Endothelial cell of umbilical vein (primary cell): ENCODE results near the gene AUTS2. TPM values are rescaled to one million over a fixed set of nuclear protein-coding genes. Genes with fewer than 3 reads are reported as not detected.

ENCODE experiments used
- BruUV-seq: library from RNA; stranded (reverse); fragments of 400-500 nt; replicated peaks from 2 replicates; lab custom pipeline; 2021; lab: Mats Ljungman, UMichigan
- CTCF ChIA-PET: fragments of 300-600, 350-600 bp; sonication (Branson Sonifier 250); formaldehyde crosslinking; loops from one replicate; lab custom pipeline; 2021; ENCODE audit warnings: antibody characterized with exemption, inconsistent platforms; lab: Charles Lee
- POLR2A ChIA-PET: fragments of 300-600, 350-600 bp; sonication (Branson Sonifier 250); formaldehyde crosslinking; loops from one replicate; lab custom pipeline; 2021; ENCODE audit warnings: antibody characterized with exemption, inconsistent platforms; lab: Charles Lee
- DNase-seq: peaks from one replicate; pipeline ENCODE4 v3.0.0-alpha.2; 2011; ENCODE audit warnings: low read depth, low spot score
- FAIRE-seq: peaks from 2 replicates; lab custom pipeline; 2011; peaks lifted over from hg19 to GRCh38; lab: Jason Lieb, UNC
- H2AFZ ChIP-seq: 2 replicates; pipeline ENCODE4 v1.6.0; 2012; ENCODE audit warnings: low read depth, low read length, control low read depth, inconsistent platforms
- H3K27ac ChIP-seq: 2 replicates; pipeline ENCODE4 v1.5.1; 2011; ENCODE audit warnings: low read depth, mild to moderate bottlenecking, control low read depth, low read length, moderate library complexity; ENCODE audit not compliant: insufficient read depth
- H3K27me3 ChIP-seq, 2 experiments: 2 replicates each; pipeline versions ENCODE4 v1.6.0 to v1.6.1; 2011; ENCODE audit warnings: low read length in 2 of 2, mixed read lengths in 1 of 2; ENCODE audit not compliant: control insufficient read depth in 2 of 2, insufficient read depth in 2 of 2
- H3K36me3 ChIP-seq, 2 experiments: 2 replicates in 1 of 2; 3 replicates in 1 of 2; pipeline ENCODE4 v1.5.1; 2011; ENCODE audit warnings: low read length in 2 of 2, mild to moderate bottlenecking in 1 of 2, moderate library complexity in 1 of 2; ENCODE audit not compliant: control insufficient read depth in 2 of 2, insufficient read depth in 2 of 2; ENCODE audit errors: extremely low read depth in 1 of 2
- H3K4me1 ChIP-seq: 3 replicates; pipeline ENCODE4 v1.5.1; 2011; ENCODE audit warnings: mild to moderate bottlenecking, low read length; ENCODE audit not compliant: control insufficient read depth, insufficient read depth; ENCODE audit errors: extremely low read depth
- H3K4me2 ChIP-seq: 2 replicates; pipeline ENCODE4 v1.6.1; 2011; ENCODE audit warnings: low read length, control low read depth, mixed read lengths; ENCODE audit not compliant: insufficient read depth
- H3K4me3 ChIP-seq, 3 experiments: fragments of 200-600 bp in 1 of 3; sonication (generic), shearing (Covaris generic) in 1 of 3; replicated peaks in 1 of 3; 2 replicates each; pipeline ENCODE4 v1.5.1; 2011 to 2016; ENCODE audit warnings: control low read depth in 3 of 3, low read length in 3 of 3, mild to moderate bottlenecking in 2 of 3, inconsistent platforms in 1 of 3, low read depth in 1 of 3, moderate library complexity in 1 of 3; ENCODE audit not compliant: insufficient read depth in 1 of 3
- H3K79me2 ChIP-seq: 2 replicates; pipeline ENCODE4 v1.6.0; 2012; ENCODE audit warnings: low read length, inconsistent platforms; ENCODE audit not compliant: control insufficient read depth, insufficient read depth
- H3K9ac ChIP-seq: replicated peaks from 2 replicates; pipeline ENCODE3; 2011; ENCODE audit warnings: low read length, control low read depth; ENCODE audit not compliant: insufficient read depth; ENCODE audit errors: extremely low read depth
- H3K9me1 ChIP-seq: replicated peaks from 3 replicates; pipeline ENCODE4 v1.6.0; 2011; ENCODE audit warnings: mild to moderate bottlenecking, low read length; ENCODE audit not compliant: control insufficient read depth, insufficient read depth; ENCODE audit errors: extremely low read depth
- H3K9me3 ChIP-seq: replicated peaks from 2 replicates; pipeline ENCODE4 v1.5.1; 2012; ENCODE audit warnings: low read length, inconsistent platforms; ENCODE audit not compliant: control insufficient read depth, insufficient read depth
- H4K20me1 ChIP-seq: replicated peaks from 2 replicates; pipeline ENCODE3; 2011; ENCODE audit warnings: mild to moderate bottlenecking, low read length; ENCODE audit not compliant: control insufficient read depth, insufficient read depth; ENCODE audit errors: extremely low read depth
- EZH2 ChIP-seq: IDR thresholded peaks from 2 replicates; pipeline ENCODE4 v1.6.1; 2012; ENCODE audit warnings: borderline replicate concordance, low read depth, mild to moderate bottlenecking, moderate library complexity, low read length, inconsistent platforms; ENCODE audit not compliant: severe bottlenecking
- FOS ChIP-seq: IDR thresholded peaks from 2 replicates; pipeline ENCODE4 v1.6.1; 2011; ENCODE audit warnings: mild to moderate bottlenecking, low read length, moderate library complexity, borderline replicate concordance; ENCODE audit not compliant: insufficient read depth
- GATA2 ChIP-seq: IDR thresholded peaks from 2 replicates; pipeline ENCODE4 v1.7.0; 2011; ENCODE audit warnings: low read depth, mild to moderate bottlenecking, moderate library complexity, mixed read lengths, low read length; ENCODE audit not compliant: insufficient read length, insufficient read depth
- JUN ChIP-seq: IDR thresholded peaks from 2 replicates; pipeline ENCODE4 v1.6.1; 2011; ENCODE audit warnings: borderline replicate concordance, low read depth; ENCODE audit not compliant: insufficient read length, insufficient read depth
- MYC ChIP-seq: IDR thresholded peaks from one replicate; pipeline ENCODE4 v1.6.1; 2011; ENCODE audit warnings: mild to moderate bottlenecking, low read depth, low read length
- POLR2A ChIP-seq: IDR thresholded peaks from 2 replicates; pipeline ENCODE4 v1.6.1; 2012; ENCODE audit warnings: low read depth, mild to moderate bottlenecking, control low read depth, low read length
- POLR2AphosphoS5 ChIP-seq: IDR thresholded peaks from 2 replicates; pipeline ENCODE4 v1.6.1; 2012; ENCODE audit warnings: low read depth, mild to moderate bottlenecking, control low read depth, low read length, moderate library complexity; ENCODE audit not compliant: insufficient read depth
- dilution Hi-C: fragments of 300-500 bp; cut with MboI; formaldehyde crosslinking; loops from one replicate; pipeline ENCODE4 v1.15.0; 2019; ENCODE audit warnings: low sequenced_read_pairs; ENCODE audit not compliant: extremely low pct_ligation_motif_present
- intact Hi-C: fragments of 100-400 bp; cut with micrococcal nuclease; formaldehyde crosslinking; loops from one replicate; pipeline ENCODE4 v1.10.0; 2022
- polyA plus RNA-seq, 4 experiments: library from polyadenylated mRNA; depleted of rRNA in 3 of 4; stranded (reverse) in 3 of 4; unstranded in 1 of 4; fragments of >200 nt; gene quantifications; 2 replicates each; pipeline versions ENCODE4 v1.2.1 to v1.2.3, GENCODE V29; 2011 to 2012; ENCODE audit warnings: missing spikeins in 1 of 4
- total RNA-seq: library from RNA; stranded (reverse); gene quantifications from 2 replicates; pipeline ENCODE4 v1.2.3, GENCODE V29; 2021
- TF ChIP-seq, protein P1 (sequence below), 2 donors: IDR thresholded peaks; 1 replicate in 1 of 2; 2 replicates in 1 of 2; pipeline ENCODE4 v1.5.1; 2011; ENCODE audit warnings: low read length in 2 of 2, mild to moderate bottlenecking in 2 of 2, moderate library complexity in 2 of 2, control low read depth in 1 of 2, inconsistent platforms in 1 of 2, low read depth in 1 of 2; ENCODE audit not compliant: insufficient read depth in 1 of 2; ENCODE audit errors: extremely low read depth in 1 of 2
- TF ChIP-seq, protein P2 (sequence below): IDR thresholded peaks from 2 replicates; pipeline ENCODE4 v1.6.1; 2011; ENCODE audit not compliant: insufficient read depth, insufficient read length

The AUTS2 gene
- total and polyA plus RNA-seq, 2 donors (not counting 3 experiments of a cell fraction or from before 2014, with no cell fraction given) = 0.59 to 8.0 TPM

DNA sequence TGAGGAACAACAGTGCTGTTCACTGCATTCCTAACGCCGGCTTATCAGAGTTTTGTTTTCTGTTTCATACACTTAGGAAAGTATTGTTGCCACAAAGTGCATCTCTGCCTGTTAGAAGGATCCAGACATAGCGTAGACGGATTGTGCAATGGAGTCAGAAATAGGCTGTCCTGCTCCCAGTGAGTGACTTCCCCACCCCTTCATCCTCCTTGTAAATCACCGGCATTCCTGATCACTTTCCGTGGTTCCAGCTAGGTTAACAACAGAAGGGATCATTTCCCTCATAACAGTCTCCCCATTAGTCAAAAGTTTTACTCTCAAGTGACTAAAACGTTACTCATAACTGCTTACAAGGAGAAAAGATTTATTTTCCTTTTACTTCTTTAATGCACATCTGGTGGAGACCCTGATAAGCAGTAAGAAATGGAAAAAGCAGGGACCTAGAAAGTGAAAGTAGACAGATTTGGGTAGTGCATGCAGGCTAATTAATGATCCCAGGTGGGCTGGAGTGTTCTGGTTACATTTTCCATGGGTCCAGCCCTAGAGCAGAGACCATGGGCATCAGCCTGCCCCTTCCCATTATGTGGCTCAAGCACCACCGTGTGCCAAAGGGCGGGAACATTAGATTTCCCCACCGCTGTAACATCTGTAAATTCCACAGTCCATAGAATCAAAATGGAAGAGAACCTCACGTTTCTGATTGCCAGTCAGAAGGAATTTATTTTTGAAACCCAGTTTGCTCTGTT lies 1138.6 kb downstream of the AUTS2 start:
- Histone ChIP-seq H3K9me3 (no peaks in the 10 kb centered on the region), H3K4me3 (no peak overlapping the region), H3K9me1 (no peaks in the 10 kb centered on the region), H3K4me1 (no peaks in the 10 kb centered on the region), H2AFZ (peak overlapping the region; percentile 36), H3K36me3 (no peaks in the 10 kb centered on the region), H3K79me2 (no peaks in the 10 kb centered on the region), H3K27me3 (no peaks in the 10 kb centered on the region), H3K4me2 (peak overlapping the region; percentile 9), H3K27ac (no peak overlapping the region), H3K9ac (no peak overlapping the region), H4K20me1 (no peaks in the 10 kb centered on the region)
- ChIA-PET CTCF (no interaction called here), POLR2A (no interaction called here)
- BruUV-seq = no TSS peak
- intact Hi-C loops = no loop called here
- dilution Hi-C loops = no loop called here
- FAIRE-seq (no peak), DNase-seq (peak; percentile 2)
- no peak for TF ChIP-seq FOS
- TF ChIP-seq, protein P1, sequence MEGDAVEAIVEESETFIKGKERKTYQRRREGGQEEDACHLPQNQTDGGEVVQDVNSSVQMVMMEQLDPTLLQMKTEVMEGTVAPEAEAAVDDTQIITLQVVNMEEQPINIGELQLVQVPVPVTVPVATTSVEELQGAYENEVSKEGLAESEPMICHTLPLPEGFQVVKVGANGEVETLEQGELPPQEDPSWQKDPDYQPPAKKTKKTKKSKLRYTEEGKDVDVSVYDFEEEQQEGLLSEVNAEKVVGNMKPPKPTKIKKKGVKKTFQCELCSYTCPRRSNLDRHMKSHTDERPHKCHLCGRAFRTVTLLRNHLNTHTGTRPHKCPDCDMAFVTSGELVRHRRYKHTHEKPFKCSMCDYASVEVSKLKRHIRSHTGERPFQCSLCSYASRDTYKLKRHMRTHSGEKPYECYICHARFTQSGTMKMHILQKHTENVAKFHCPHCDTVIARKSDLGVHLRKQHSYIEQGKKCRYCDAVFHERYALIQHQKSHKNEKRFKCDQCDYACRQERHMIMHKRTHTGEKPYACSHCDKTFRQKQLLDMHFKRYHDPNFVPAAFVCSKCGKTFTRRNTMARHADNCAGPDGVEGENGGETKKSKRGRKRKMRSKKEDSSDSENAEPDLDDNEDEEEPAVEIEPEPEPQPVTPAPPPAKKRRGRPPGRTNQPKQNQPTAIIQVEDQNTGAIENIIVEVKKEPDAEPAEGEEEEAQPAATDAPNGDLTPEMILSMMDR (IDR thresholded peaks at IDR 0.05; ENCODE audit: extremely low read depth in 1 of 2, insufficient read depth in 1 of 2, low read depth in 1 of 2, low read length in 2 of 2) = no peak
- no peak for TF ChIP-seq POLR2AphosphoS5
- TF ChIP-seq, protein P2, sequence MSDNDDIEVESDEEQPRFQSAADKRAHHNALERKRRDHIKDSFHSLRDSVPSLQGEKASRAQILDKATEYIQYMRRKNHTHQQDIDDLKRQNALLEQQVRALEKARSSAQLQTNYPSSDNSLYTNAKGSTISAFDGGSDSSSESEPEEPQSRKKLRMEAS = no peak
- no peak for TF ChIP-seq GATA2
- no peak for TF ChIP-seq POLR2A
- no peak for TF ChIP-seq EZH2
- no peak for TF ChIP-seq JUN
- no peak for TF ChIP-seq MYC
